GM12892 (cell line): ENCODE data around the gene WFS1.

Experiments
- DNase-seq: peaks from one replicate; pipeline ENCODE4 v3.0.0; 2011; ENCODE audit not compliant: insufficient read length
- FAIRE-seq: peaks from 2 replicates; lab custom pipeline; 2011; peaks lifted over from hg19 to GRCh38; lab: Jason Lieb, UNC
- POLR2A ChIP-seq: IDR thresholded peaks from 2 replicates; pipeline ENCODE4 v1.6.1; 2011; ENCODE audit warnings: low read depth, low read length, control low read depth
- POLR2AphosphoS5 ChIP-seq: IDR thresholded peaks from 2 replicates; pipeline ENCODE4 v1.6.1; 2011; ENCODE audit warnings: low read depth, low read length, control low read depth
- TAF1 ChIP-seq: IDR thresholded peaks from 2 replicates; pipeline ENCODE4 v1.6.1; 2011; ENCODE audit warnings: low read depth, mild to moderate bottlenecking, control low read depth, low read length, borderline replicate concordance

The WFS1 gene

GRCh38 chr4:6229095-6229494, 40.6 kb upstream of the WFS1 start:
- TF ChIP-seq POLR2A = no peak
- no peak for TF ChIP-seq POLR2AphosphoS5
- no peak for TF ChIP-seq TAF1
- no peak for FAIRE-seq
- no peak for DNase-seq

DNA sequence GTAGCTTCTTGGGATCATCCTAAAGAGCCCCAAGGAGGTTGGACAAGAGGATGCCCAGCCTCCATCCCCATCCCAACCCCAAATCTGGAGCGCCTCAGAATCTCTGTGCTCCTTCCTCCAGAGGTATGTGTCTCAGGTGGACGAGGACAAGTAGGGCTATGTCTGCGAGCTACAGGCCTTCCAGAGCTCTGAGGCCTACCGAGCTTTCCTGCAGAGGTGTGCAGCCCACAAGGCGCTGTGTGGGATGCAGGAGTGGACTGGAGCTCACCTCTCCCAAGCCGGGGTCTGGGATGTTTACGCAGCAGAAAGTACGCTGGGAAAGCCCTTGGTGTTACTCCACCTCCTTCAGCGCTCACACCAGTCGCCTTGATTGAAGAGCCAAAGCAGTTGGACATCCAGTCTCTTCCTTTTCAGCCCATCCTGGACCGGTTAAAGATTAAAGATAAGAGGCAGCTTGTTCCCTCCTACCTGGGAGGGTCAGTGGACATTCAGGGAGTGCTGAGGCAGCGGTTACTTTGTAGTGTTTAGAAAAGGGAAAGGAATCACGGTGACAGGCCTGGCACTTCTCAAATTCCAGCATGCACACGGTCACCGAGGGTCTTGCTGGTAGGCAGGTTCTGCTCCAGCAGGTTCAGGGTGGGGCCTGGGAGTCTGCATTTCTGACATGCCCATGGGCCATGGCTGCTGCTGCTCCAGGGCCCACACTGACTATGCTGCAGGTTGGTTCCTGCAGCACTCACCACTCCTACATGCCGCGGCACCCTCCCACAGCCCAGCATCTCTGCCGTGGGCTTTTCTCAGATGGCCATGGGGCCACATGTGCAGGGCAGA, 39.8 kb upstream of the WFS1 start:
- TF ChIP-seq TAF1 (no peak), POLR2A (no peak), POLR2AphosphoS5 (no peak)
- no peak for FAIRE-seq

GRCh38 chr4:6230502-6230785, 39.2 kb upstream of the WFS1 start:
- no peak for FAIRE-seq
- no peak for DNase-seq
- TF ChIP-seq TAF1 = no peak
- TF ChIP-seq POLR2AphosphoS5 = no peak
- no peak for TF ChIP-seq POLR2A

More for the DNA sequence above, 39.8 kb upstream of the WFS1 start:
- no peak for DNase-seq

GRCh38 chr4:6230827-6231662, 38.6 kb upstream of the WFS1 start:
- DNase-seq = no peak
- TF ChIP-seq POLR2AphosphoS5 (no peak), TAF1 (no peak), POLR2A (no peak)
- no peak for FAIRE-seq

DNA sequence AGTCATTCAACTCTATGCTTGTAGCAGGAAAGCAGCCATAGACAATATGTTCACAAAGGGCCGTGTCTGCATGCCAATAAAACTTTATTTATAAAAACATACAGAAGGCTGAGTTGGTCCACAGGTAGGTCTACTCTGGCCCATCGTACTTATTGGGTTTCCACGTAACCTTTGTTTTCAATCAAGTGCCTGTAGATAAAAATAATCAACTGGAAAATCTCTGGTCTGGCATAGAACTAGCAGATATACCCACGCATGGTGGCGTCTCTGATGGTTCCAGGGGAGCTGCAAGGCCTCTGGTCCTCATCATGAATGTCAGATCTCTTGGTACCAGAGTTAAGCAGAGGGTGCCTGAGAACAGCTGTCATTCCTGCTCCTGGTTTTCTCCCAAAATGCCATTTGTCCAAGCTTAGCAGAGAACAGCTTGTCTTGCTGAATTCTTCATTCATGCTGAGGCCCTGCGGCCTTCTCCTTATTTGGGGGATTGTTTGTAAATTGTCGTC, 37.9 kb upstream of the WFS1 start:
- TF ChIP-seq TAF1 (no peak), POLR2A (no peak)
- no peak for FAIRE-seq
- no peak for DNase-seq

DNA sequence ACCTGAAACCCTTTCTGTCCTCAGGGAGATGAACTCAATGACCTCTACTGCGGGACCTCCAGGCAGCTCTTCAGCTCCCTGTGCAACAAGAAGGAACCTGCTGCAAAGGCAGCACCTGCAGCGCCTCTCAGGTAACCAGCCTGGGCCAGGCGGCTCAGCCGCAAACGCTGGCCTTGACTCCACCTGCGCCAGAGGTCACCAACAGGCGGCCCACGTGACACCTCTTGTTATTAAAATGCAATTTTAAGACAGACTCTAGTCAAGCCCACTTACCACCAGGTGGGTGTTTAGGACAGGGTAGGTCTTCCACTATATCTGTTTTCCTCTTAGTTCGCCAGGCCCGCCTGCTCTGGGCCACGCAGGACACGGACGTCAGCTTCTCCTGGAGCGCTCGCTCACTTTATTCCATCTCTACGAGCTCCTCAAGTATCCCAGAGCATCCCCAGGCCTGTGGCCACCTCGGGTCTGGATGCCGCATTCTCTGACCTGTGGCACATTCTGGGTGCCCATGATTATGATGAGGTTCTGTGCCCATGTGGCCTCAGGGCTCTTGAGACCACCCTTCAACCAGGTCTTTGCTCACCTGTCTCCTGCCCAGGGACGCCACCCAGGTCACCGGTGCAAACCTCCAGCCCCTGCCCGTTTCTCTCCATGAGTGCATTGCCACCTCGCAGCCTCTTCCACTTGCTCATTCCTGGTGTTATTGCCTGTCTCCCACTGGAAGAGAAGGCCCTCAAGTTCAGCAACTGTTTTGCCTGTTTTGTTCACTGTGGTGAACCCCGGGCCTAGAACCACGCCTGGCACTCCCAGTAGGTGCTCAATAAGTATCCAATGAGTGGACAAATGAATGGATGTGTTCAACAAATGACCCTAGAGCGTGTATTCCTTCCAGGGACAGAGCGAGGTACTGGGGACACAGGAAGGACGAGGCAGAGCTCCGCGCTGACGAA, 36.5 kb upstream of the WFS1 start:
- TF ChIP-seq TAF1 (no peak), POLR2A (no peak), POLR2AphosphoS5 (no peak)
- DNase-seq = no peak
- no peak for FAIRE-seq

GRCh38 chr4:6233929-6234328, 35.7 kb upstream of the WFS1 start:
- FAIRE-seq = no peak
- no peak for DNase-seq
- no peak for TF ChIP-seq POLR2AphosphoS5
- no peak for TF ChIP-seq POLR2A
- no peak for TF ChIP-seq TAF1

GRCh38 chr4:6235012-6235411, 34.6 kb upstream of the WFS1 start:
- FAIRE-seq (no peak), DNase-seq (no peak)
- TF ChIP-seq POLR2AphosphoS5 = no peak
- TF ChIP-seq TAF1 = no peak
- no peak for TF ChIP-seq POLR2A

- FAIRE-seq = no peak
Observed at GRCh38 chr4:6235901-6236640, 33.6 kb upstream of the WFS1 start.

DNA sequence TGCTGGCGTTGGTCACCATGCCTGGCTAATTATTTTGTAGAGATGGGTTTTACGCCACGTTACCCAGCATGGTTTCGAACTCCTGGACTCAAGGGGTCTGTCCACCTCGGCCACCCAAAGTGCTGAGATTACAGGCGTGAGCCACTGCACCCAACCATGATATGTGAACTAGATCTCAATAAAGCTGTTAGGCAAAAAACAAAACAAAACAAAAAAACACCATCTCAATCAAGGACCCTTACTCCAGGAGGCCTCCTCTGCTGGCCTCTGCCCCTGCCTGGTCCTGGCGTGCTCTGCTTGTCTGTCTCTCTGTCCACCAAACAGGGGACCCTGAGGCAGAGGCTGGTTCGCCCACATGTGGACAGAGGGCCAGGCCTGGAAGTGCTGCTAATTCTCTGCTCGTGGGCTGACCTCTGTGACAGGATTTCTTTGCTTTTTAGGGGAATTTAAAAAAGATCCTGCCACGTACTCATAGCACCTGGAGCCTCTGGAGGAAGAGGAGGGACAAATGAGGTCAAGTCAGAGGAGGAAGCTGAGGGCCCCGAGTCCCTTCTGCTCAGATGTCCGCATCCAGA, 32.7 kb upstream of the WFS1 start:
- TF ChIP-seq POLR2A = no peak
- TF ChIP-seq POLR2AphosphoS5 = no peak
- no peak for TF ChIP-seq TAF1
- DNase-seq (no peak), FAIRE-seq (no peak)

More at GRCh38 chr4:6235901-6236640, 33.6 kb upstream of the WFS1 start:
- DNase-seq = no peak
- no peak for TF ChIP-seq POLR2AphosphoS5
- TF ChIP-seq TAF1 = no peak
- no peak for TF ChIP-seq POLR2A
